SK-N-SH (cell line): Measurements from ENCODE around the gene RDH14. TPM values are rescaled to one million over a fixed set of nuclear protein-coding genes. Genes with fewer than 3 reads are reported as not detected.
A peak's percentile ranks its signal among the peaks of the same experiment; 100 is the strongest.

Source experiments
- CTCF ChIA-PET: fragments of 300-600, 350-600 bp; formaldehyde crosslinking; extraction: SDS; loops from one replicate; lab custom pipeline; 2021; lab: Yijun Ruan, JAX
- POLR2A ChIA-PET: fragments of 350-600 bp; sonication (Branson Sonifier 250); formaldehyde crosslinking; extraction: SDS; loops from one replicate; lab custom pipeline; 2020; ENCODE audit warnings: antibody characterized with exemption, inconsistent platforms; lab: Yijun Ruan, JAX
- DNase-seq: peaks from one replicate; pipeline ENCODE4 v3.0.0; 2012
- H2AFZ ChIP-seq: fragments of 200-600 bp; sonication (generic); 2 replicates; pipeline ENCODE4 v1.8.1; 2016; ENCODE audit warnings: antibody characterized with exemption, mild to moderate bottlenecking, low read depth
- H3F3A ChIP-seq: fragments of 200-600 bp; sonication (generic); replicated peaks from 2 replicates; pipeline ENCODE3; 2016; ENCODE audit warnings: antibody characterized with exemption, mild to moderate bottlenecking; ENCODE audit not compliant: insufficient read depth
- H3K27ac ChIP-seq, 2 experiments: fragments of 200-500 bp in 1 of 2; fragments of 200-600 bp in 1 of 2; sonication (Bioruptor generic) in 1 of 2; sonication (generic), shearing (Covaris generic) in 1 of 2; 2 replicates each; pipeline versions ENCODE4 v1.5.1 to v1.6.1; 2014 to 2016; ENCODE audit warnings: low read depth in 2 of 2, inconsistent platforms in 1 of 2, low read length in 1 of 2, mild to moderate bottlenecking in 1 of 2, mixed read lengths in 1 of 2
- H3K27me3 ChIP-seq: fragments of 200-600 bp; sonication (generic), shearing (Covaris generic); 2 replicates; pipeline ENCODE4 v1.6.1; 2016; ENCODE audit warnings: mixed run types; ENCODE audit not compliant: insufficient read depth
- H3K36me3 ChIP-seq, 2 experiments: fragments of 200-500 bp in 1 of 2; fragments of 200-600 bp in 1 of 2; sonication (Bioruptor generic) in 1 of 2; sonication (generic) in 1 of 2; replicated peaks in 1 of 2; 2 replicates each; pipeline versions ENCODE3 to v1.5.1; 2014 to 2016; ENCODE audit warnings: low read length in 1 of 2, mild to moderate bottlenecking in 1 of 2; ENCODE audit not compliant: insufficient read depth in 2 of 2, control insufficient read depth in 1 of 2
- H3K4me1 ChIP-seq, 2 experiments: fragments of 200-500 bp in 1 of 2; fragments of 200-600 bp in 1 of 2; sonication (Bioruptor generic) in 1 of 2; sonication (generic), shearing (Covaris generic) in 1 of 2; 2 replicates each; pipeline versions ENCODE4 v1.5.1 to v1.6.1; 2014 to 2016; ENCODE audit warnings: low read depth in 1 of 2, low read length in 1 of 2, mixed run types in 1 of 2; ENCODE audit not compliant: insufficient read depth in 2 of 2, control insufficient read depth in 1 of 2
- H3K4me2 ChIP-seq: fragments of 200-600 bp; sonication (generic), shearing (Covaris generic); 2 replicates; pipeline ENCODE4 v1.6.1; 2017; ENCODE audit warnings: mixed run types
- H3K4me3 ChIP-seq, 2 experiments: fragments of 200-500 bp in 1 of 2; fragments of 200-600 bp in 1 of 2; sonication (Bioruptor generic) in 1 of 2; sonication (generic), shearing (Covaris generic) in 1 of 2; 2 replicates each; pipeline versions ENCODE4 v1.5.1 to v1.8.1; 2014 to 2016; ENCODE audit warnings: low read depth in 2 of 2, inconsistent platforms in 1 of 2, low read length in 1 of 2, mild to moderate bottlenecking in 1 of 2, mixed read lengths in 1 of 2, moderate library complexity in 1 of 2
- H3K79me2 ChIP-seq: fragments of 200-600 bp; sonication (generic); 2 replicates; pipeline ENCODE4 v1.8.1; 2017; ENCODE audit warnings: mild to moderate bottlenecking; ENCODE audit not compliant: insufficient read depth
- H3K9ac ChIP-seq: fragments of 200-600 bp; sonication (generic); 2 replicates; pipeline ENCODE4 v1.6.1; 2017; ENCODE audit warnings: mixed run types
- H3K9me2 ChIP-seq: fragments of 200-600 bp; sonication (generic); 2 replicates; pipeline ENCODE4 v1.6.1; 2017; ENCODE audit warnings: mixed run types
- H3K9me3 ChIP-seq: fragments of 200-600 bp; sonication (generic); 2 replicates; pipeline ENCODE4 v1.6.1; 2017; ENCODE audit warnings: mixed run types, mild to moderate bottlenecking, moderate library complexity
- H4K20me1 ChIP-seq: fragments of 200-600 bp; sonication (generic); 2 replicates; pipeline ENCODE4 v1.6.1; 2017; ENCODE audit warnings: mild to moderate bottlenecking, mixed run types; ENCODE audit not compliant: insufficient read depth
- CHD2 ChIP-seq: fragments of 150-350 bp; IDR thresholded peaks from 2 replicates; pipeline ENCODE4 v1.6.1; 2018; ENCODE audit warnings: low read length; ENCODE audit not compliant: partially characterized antibody
- ELF1 ChIP-seq: IDR thresholded peaks from 2 replicates; pipeline ENCODE4 v1.4.0; 2012
- EP300 ChIP-seq, 2 experiments: IDR thresholded peaks; 2 replicates each; pipeline versions ENCODE4 v1.4.0 to v1.6.1; 2012; ENCODE audit warnings: borderline replicate concordance in 1 of 2, low read depth in 1 of 2, low read length in 1 of 2
- FOSL2 ChIP-seq: IDR thresholded peaks from 2 replicates; pipeline ENCODE4 v1.4.0; 2012; ENCODE audit warnings: low read depth, mild to moderate bottlenecking, moderate library complexity, borderline replicate concordance
- GATA2 ChIP-seq: sonication (generic); formaldehyde crosslinking; IDR thresholded peaks from 2 replicates; pipeline ENCODE4 v1.5.0; 2020; ENCODE audit warnings: mild to moderate bottlenecking, missing genetic modification reagents
- NFIC ChIP-seq: IDR thresholded peaks from 2 replicates; pipeline ENCODE4 v1.4.0; 2012; ENCODE audit warnings: borderline replicate concordance
- NRF1 ChIP-seq: IDR thresholded peaks from 2 replicates; pipeline ENCODE4 v1.6.1; 2012; ENCODE audit warnings: low read depth, mild to moderate bottlenecking, low read length
- POLR2AphosphoS5 ChIP-seq: IDR thresholded peaks from 2 replicates; pipeline ENCODE4 v1.6.1; 2012; ENCODE audit warnings: low read depth, low read length
- RAD21 ChIP-seq: IDR thresholded peaks from 2 replicates; pipeline ENCODE4 v1.6.1; 2012; ENCODE audit warnings: mild to moderate bottlenecking, low read length
- TCF12 ChIP-seq: IDR thresholded peaks from 2 replicates; pipeline ENCODE4 v1.4.0; 2012
- TEAD4 ChIP-seq: IDR thresholded peaks from 2 replicates; pipeline ENCODE4 v1.4.0; 2012; ENCODE audit warnings: mild to moderate bottlenecking, borderline replicate concordance; ENCODE audit not compliant: insufficient read depth
- YY1 ChIP-seq: IDR thresholded peaks from 2 replicates; pipeline ENCODE4 v1.4.0; 2012; ENCODE audit warnings: low read depth, mild to moderate bottlenecking
- WGBS: methylation state at CpG from one replicate; pipeline ENCODE4 v1.1.6; 2017; ENCODE audit warnings: low lambda C conversion rate; 5-methylcytosine and 5-hydroxymethylcytosine counted together
- polyA plus RNA-seq, 3 experiments: library from polyadenylated mRNA; depleted of rRNA; stranded (reverse); fragments of >200 nt; gene quantifications; 2 replicates each; pipeline ENCODE4 v1.2.3, GENCODE V29; 2012
- TF ChIP-seq, protein P1 (sequence below): IDR thresholded peaks from 2 replicates; pipeline ENCODE4 v1.6.1; 2012; ENCODE audit warnings: mild to moderate bottlenecking, low read depth, low read length, moderate library complexity
- TF ChIP-seq, protein P2 (sequence below): fragments of 150-350 bp; IDR thresholded peaks from 2 replicates; pipeline ENCODE4 v1.6.1; 2016; ENCODE audit warnings: mild to moderate bottlenecking, low read depth, low read length
- TF ChIP-seq, protein P3 (sequence below): IDR thresholded peaks from 2 replicates; pipeline ENCODE4 v1.4.0; 2012; ENCODE audit warnings: low read depth
- TF ChIP-seq, protein P4 (sequence below): fragments of 200-600 bp; sonication (generic); IDR thresholded peaks from 2 replicates; pipeline ENCODE4 v1.6.1; 2017; ENCODE audit warnings: antibody characterized with exemption, mild to moderate bottlenecking, moderate library complexity
- TF ChIP-seq, protein P5 (sequence below): IDR thresholded peaks from 2 replicates; pipeline ENCODE4; 2012

The RDH14 gene
- polyA plus RNA-seq, 1 of the 3 experiments (the other 2 are of a cell fraction), result 20.2 TPM

DNA sequence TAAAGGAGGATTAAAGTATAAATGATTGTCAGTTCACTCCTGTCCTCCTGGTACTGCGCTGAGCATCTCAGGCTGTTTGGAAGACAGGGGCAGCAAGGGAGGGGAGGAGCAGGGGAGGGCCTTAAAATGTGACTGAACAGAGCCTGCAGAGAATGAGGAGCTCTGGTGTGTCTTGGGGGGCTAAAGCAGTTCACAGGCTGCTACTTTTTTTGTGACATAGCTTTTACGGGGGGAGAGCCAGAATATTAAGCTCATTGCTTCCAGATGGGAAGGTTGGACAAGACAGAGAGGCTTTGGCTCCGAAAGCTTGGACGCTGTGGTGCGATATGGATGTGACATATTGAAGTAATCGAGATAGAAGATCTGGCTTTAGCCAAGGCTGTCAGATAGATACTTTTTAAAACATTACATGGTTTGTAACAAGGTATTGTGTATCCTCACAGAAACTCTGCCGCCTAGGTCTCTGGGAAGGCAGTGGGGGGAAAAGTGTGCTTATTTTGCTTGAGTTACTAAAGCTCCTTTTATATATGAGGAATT is 40.5 kb downstream of the RDH14 start:
- peak overlapping the region; percentile 25; the same call in 1 of the 2 replicates for H3K4me2 ChIP-seq

DNA sequence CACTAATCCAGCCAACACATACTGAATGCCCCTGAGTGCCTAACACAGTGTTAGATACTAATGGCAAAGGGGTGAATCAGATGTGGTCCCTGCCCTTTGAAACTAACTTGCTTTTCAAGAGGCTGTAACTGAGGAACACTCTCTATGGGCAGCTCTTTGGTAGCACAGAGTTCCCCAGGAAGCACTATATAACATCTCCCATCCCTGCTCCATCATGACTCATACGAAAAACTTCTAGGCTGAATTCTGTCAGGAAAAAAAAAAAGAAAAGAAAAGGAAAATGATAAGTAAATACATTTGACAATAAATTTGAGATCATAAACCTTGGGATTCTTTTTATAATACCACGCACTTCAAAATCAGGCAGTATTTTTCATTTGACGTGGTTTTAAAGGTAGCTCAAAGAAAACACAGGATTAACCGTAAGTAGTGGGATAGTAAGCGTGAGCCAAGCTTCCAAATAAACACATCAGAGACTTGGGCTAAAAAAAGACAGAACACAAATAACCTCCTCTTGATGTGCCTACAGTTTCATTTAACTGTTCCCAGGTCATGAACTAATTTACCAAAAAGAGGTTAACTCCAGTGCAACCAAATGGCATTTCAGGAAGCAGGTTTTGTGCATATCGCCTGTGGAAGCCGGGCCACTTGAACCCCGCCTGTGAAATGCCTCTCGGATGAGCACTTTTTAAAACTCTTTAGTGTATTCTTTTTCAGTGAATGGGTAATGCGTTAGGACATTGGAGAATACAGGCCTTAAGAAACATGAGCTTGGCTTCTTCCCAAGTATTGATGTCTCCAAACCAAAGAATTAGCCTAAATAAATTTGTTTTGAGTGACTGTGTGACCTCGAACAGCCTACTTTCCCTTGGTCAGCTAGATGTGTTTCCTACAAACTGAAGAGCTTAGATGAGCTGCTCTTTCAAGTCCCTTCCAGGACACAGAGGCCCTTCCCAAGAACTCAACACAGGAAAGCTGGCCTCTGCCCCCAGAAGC is 42.0 kb downstream of the RDH14 start:
- H3K27ac ChIP-seq, result peak overlapping the region; percentile 67 to 76; a peak in 3 of 4 replicates
- H3F3A ChIP-seq, result peaks cover 24% of the 10 kb centered on the region
- no peak for DNase-seq
- H3K4me3 ChIP-seq, result no peak overlapping the region
- H3K4me2 ChIP-seq, result peak overlapping the region; percentile 24; the same call in 1 of the 2 replicates
- peak overlapping the region; percentile 63; the same call in 1 of the 2 replicates for H2AFZ ChIP-seq
- peaks cover 40 to 43% of the 10 kb centered on the region in 2 experiments for H3K4me1 ChIP-seq
- ChIA-PET POLR2A (no interaction called here), CTCF (interaction anchor here (1.2 to 8.6 kb wide), 6 partner anchors 28 to 1345 kb away, joined by 4 to 111 read pairs (median 32); partner anchors contain the start of gene OSR1)
- H3K9ac ChIP-seq, result peak overlapping the region; percentile 11; the same call in 1 of the 2 replicates
- H3K9me3 ChIP-seq, result no peaks in the 10 kb centered on the region
- no peaks in the 10 kb centered on the region for H4K20me1 ChIP-seq
- no peaks in the 10 kb centered on the region for H3K9me2 ChIP-seq
- H3K36me3 ChIP-seq, result no peaks in the 10 kb centered on the region
- WGBS, result 60% methylated on average over 11 of the region's 11 CpGs
- H3K27me3 ChIP-seq, result no peaks in the 10 kb centered on the region
- H3K79me2 ChIP-seq, result no peaks in the 10 kb centered on the region
- TF ChIP-seq TEAD4 (0 out of 2 replicates have a peak, but pooled peaks have one; percentile 35), FOSL2 (peak; percentile 89), POLR2AphosphoS5 (peak; percentile 18; the same call in 1 of the 2 replicates), GATA2 (no peak), RAD21 (no peak), EP300 (IDR thresholded peaks at IDR 0.05; ENCODE audit: borderline replicate concordance in 1 of 2, low read depth in 1 of 2, low read length in 1 of 2) (peak in 1 of 2 experiments; percentile 37; a peak in 1 of 4 replicates), NFIC (peak; percentile 24; the same call in 1 of the 2 replicates), YY1 (no peak)
- TF ChIP-seq, protein P1, sequence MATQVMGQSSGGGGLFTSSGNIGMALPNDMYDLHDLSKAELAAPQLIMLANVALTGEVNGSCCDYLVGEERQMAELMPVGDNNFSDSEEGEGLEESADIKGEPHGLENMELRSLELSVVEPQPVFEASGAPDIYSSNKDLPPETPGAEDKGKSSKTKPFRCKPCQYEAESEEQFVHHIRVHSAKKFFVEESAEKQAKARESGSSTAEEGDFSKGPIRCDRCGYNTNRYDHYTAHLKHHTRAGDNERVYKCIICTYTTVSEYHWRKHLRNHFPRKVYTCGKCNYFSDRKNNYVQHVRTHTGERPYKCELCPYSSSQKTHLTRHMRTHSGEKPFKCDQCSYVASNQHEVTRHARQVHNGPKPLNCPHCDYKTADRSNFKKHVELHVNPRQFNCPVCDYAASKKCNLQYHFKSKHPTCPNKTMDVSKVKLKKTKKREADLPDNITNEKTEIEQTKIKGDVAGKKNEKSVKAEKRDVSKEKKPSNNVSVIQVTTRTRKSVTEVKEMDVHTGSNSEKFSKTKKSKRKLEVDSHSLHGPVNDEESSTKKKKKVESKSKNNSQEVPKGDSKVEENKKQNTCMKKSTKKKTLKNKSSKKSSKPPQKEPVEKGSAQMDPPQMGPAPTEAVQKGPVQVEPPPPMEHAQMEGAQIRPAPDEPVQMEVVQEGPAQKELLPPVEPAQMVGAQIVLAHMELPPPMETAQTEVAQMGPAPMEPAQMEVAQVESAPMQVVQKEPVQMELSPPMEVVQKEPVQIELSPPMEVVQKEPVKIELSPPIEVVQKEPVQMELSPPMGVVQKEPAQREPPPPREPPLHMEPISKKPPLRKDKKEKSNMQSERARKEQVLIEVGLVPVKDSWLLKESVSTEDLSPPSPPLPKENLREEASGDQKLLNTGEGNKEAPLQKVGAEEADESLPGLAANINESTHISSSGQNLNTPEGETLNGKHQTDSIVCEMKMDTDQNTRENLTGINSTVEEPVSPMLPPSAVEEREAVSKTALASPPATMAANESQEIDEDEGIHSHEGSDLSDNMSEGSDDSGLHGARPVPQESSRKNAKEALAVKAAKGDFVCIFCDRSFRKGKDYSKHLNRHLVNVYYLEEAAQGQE, result no peak
- TF ChIP-seq, protein P2, sequence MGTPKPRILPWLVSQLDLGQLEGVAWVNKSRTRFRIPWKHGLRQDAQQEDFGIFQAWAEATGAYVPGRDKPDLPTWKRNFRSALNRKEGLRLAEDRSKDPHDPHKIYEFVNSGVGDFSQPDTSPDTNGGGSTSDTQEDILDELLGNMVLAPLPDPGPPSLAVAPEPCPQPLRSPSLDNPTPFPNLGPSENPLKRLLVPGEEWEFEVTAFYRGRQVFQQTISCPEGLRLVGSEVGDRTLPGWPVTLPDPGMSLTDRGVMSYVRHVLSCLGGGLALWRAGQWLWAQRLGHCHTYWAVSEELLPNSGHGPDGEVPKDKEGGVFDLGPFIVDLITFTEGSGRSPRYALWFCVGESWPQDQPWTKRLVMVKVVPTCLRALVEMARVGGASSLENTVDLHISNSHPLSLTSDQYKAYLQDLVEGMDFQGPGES, result no peak
- TF ChIP-seq, protein P3, sequence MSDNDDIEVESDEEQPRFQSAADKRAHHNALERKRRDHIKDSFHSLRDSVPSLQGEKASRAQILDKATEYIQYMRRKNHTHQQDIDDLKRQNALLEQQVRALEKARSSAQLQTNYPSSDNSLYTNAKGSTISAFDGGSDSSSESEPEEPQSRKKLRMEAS, result no peak
- TF ChIP-seq, protein P4, sequence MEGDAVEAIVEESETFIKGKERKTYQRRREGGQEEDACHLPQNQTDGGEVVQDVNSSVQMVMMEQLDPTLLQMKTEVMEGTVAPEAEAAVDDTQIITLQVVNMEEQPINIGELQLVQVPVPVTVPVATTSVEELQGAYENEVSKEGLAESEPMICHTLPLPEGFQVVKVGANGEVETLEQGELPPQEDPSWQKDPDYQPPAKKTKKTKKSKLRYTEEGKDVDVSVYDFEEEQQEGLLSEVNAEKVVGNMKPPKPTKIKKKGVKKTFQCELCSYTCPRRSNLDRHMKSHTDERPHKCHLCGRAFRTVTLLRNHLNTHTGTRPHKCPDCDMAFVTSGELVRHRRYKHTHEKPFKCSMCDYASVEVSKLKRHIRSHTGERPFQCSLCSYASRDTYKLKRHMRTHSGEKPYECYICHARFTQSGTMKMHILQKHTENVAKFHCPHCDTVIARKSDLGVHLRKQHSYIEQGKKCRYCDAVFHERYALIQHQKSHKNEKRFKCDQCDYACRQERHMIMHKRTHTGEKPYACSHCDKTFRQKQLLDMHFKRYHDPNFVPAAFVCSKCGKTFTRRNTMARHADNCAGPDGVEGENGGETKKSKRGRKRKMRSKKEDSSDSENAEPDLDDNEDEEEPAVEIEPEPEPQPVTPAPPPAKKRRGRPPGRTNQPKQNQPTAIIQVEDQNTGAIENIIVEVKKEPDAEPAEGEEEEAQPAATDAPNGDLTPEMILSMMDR, result no peak
- TF ChIP-seq, protein P5, sequence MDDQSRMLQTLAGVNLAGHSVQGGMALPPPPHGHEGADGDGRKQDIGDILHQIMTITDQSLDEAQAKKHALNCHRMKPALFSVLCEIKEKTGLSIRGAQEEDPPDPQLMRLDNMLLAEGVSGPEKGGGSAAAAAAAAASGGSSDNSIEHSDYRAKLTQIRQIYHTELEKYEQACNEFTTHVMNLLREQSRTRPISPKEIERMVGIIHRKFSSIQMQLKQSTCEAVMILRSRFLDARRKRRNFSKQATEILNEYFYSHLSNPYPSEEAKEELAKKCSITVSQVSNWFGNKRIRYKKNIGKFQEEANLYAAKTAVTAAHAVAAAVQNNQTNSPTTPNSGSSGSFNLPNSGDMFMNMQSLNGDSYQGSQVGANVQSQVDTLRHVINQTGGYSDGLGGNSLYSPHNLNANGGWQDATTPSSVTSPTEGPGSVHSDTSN, result peak; percentile 63

More for the DNA sequence above, 40.5 kb downstream of the RDH14 start:
- peak overlapping the region; percentile 50 for H2AFZ ChIP-seq
- POLR2A ChIA-PET, result interaction anchor here (0.9 to 1.3 kb wide), 2 partner anchors 40 to 793 kb away, joined by 3 to 7 read pairs; partner anchors contain the start of gene RDH14
- no peaks in the 10 kb centered on the region for H3K27me3 ChIP-seq
- no peaks in the 10 kb centered on the region for H4K20me1 ChIP-seq
- H3K79me2 ChIP-seq, result no peaks in the 10 kb centered on the region
- H3K36me3 ChIP-seq, result no peaks in the 10 kb centered on the region
- no peak overlapping the region for H3K4me3 ChIP-seq
- H3K27ac ChIP-seq, result peak overlapping the region; percentile 57 to 67
- WGBS, result 31% methylated on average over 7 of the region's 7 CpGs
- peaks cover 24% of the 10 kb centered on the region for H3F3A ChIP-seq
- TF ChIP-seq CHD2 (no peak), TCF12 (peak; percentile 53; the same call in 1 of the 2 replicates), GATA2 (0 out of 2 replicates have a peak, but pooled peaks have one; percentile 5), NRF1 (no peak), ELF1 (no peak)
- H3K9ac ChIP-seq, result no peak overlapping the region
- no peaks in the 10 kb centered on the region for H3K9me2 ChIP-seq
- H3K4me1 ChIP-seq, result peaks cover 33 to 40% of the 10 kb centered on the region in 2 experiments
- DNase-seq, result no peak
- no peaks in the 10 kb centered on the region for H3K9me3 ChIP-seq
- CTCF ChIA-PET, result interaction anchor here (0.6 to 8.6 kb wide), 109 partner anchors 8 to 1572 kb away, joined by 3 to 111 read pairs (median 5); partner anchors contain the start of genes OSR1 and RDH14
